Non-pigmented ciliary epithelial cell (primary cell): ENCODE data around the gene MRGPRG.

ENCODE experiments used
- DNase-seq: peaks from one replicate; pipeline ENCODE4 v3.0.0-alpha.2; 2010; ENCODE audit warnings: low read depth

MRGPRG gene

DNA sequence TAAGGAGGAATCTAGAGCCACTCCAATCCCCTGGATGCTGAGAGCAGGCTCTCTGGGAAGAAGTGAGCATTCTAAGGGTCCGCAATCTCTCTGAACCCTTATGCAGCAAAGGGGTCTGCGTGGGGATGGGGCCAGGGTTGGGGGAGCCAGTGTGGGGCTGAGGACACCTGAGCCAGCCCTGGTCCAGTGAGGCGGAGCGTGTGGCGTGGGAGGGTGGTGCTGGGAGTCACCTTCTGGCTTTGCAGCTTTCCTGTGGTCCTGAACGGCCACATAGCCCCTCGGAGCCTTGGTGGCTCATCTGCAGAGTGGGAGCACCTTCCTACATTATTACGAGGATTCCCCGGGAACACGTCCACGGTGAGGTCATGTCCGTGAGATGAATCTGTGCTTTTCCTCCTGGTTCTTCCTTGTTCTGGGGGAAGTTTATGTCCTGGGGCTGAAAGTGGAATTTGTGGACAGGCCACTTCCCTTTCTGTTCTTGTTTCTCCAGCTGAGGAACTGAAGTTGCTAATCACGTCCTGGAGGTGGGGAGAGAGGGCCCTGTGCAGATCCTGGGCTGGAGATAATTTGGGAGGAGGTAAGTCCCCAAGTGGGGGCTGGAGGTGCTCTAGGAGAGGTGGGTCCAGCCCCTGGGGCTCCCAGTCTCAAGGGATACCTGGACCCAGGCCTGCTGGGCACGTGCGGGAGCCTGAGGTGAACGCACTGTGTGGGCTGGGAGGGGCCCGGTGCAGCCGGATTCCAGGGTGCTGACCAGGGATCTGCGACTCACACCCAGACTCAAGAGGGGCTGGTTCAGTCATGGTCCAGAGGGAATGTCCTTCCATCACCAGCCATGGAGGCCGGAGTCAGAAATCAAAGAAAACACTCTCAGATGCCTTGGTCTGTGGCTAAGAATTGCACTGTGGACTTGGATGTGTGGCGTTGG is 7.5 kb upstream of the MRGPRG start:
- no peak for DNase-seq

DNA sequence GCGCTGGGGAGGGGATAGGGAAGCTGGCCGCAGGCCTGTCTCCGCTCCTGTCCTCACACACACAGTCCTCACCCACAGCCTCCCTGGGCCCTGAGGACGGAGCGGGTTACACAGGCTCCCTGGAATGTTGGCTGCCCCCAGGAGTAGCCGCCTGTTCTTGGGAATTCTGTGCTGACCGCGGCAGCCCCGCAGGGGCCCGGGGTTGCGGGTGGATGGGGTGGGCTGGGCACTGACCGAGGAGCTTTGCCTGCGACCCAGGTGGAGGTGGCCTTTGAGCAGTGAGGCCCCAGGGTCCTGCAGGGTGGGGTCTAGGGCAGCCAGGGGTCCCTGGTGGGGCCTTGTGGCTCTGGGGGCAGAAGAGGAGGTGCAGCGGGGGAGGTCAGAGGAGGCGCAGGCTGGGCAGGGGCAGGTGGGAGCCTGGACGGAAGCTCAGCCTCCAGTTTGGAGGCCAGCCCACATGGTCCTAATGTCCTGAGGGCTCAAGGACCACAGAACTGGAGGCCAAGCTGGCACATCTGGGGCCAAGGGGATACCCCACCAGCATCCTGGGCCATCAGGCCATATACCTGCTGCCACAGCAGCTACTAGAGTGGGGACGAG is 6.6 kb upstream of the MRGPRG start:
- no peak for DNase-seq

DNA sequence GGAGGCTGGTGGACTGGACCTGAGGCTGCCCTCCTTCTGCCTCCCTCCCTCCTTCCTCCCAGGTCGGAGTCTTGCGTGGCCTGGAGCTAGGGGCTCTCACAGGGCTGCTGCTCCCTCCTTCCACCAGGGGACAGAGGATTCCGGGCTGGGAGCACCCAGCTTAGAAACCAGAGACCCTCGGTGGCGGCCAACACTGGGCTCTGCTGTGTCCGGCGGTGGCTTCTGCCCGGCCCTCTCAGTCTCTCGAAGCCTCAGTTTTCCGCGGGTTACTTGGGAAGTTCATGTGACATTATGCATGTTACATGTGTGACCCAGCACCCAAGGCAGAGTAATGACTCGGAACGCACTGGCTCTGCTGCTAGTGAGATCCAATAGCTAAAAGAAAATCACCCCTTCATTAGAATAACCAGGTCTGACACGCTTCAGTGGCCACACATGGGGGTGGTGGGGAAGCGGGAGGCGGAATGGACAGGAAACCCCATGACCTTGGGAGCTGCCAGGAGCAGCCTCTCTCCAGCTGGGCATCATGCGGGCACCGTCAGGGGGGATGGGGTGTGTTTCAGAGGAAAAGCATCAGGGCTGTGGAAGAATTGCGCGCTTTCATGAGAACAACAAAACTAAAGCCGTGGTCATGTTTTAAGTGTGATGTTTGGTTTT is 5.9 kb upstream of the MRGPRG start:
- no peak for DNase-seq

DNA sequence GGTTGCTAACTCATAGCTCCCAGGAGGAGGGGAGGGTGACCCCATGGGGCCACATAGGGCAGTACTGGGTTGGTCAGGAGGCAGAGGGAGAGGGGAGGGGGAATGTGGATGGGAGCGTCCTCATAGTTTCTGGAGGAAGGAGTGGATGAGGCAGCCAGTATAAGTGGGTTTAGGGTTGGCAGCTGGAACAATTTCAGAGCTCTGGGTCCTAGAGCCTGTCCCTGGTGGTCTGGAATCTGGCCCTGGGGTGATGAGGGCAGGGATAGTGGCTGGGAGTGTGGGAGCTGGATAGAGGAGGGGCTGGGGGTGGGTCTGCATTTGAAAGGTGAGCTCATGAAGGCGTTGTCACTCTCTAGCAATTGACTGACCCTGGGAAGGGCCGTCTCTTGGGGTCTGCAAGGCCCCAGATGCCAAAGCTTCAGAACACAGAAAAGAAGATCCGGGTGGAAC is 5.3 kb upstream of the MRGPRG start:
- DNase-seq: no peak

DNA sequence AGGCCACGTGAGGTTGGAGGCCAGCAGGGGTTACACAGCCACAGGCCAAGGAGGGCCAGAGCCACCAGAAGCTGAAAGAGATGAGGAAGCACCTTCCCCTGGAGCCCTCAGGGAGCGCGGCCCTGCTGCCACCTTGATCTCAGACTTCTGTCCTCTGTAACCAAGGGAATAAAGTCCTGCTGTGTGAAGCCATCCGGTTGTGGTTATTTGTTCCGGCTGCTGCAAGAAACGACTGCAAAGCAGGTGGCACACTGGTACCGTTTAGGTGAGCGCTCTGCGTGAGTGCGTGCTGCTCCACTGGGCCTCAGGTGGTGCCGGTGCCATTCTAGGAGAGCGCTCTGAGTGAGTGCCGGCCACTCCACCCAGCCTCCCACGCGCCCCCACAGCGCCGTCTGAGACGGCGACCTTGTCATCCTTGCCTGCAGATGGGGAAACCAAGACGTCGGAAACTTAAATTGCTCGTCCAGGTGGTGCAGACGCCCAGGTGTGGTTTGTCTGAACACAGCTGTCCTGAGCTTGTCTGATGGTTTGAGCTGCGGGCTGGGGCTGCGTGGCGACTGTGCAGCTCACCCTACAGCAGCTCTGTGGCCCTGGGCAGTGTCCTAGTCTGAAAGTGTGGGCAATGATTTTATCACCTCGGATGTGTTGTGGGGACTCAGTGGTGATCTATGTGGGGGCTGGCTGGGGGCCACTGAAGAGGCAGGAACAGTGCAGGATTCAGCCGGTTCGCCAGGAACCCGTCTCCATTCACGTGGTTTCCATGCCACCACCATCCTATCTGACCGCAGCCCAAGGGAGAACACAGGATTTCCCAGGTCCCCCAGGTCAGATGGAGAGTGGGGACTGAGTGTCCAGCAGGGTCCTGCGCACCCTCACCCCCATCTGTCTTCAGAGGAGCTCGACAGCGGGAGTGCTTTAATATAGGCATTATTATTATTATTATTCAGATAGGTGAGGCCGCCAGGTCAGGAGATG is 4.6 kb upstream of the MRGPRG start:
- DNase-seq: no peak

DNA sequence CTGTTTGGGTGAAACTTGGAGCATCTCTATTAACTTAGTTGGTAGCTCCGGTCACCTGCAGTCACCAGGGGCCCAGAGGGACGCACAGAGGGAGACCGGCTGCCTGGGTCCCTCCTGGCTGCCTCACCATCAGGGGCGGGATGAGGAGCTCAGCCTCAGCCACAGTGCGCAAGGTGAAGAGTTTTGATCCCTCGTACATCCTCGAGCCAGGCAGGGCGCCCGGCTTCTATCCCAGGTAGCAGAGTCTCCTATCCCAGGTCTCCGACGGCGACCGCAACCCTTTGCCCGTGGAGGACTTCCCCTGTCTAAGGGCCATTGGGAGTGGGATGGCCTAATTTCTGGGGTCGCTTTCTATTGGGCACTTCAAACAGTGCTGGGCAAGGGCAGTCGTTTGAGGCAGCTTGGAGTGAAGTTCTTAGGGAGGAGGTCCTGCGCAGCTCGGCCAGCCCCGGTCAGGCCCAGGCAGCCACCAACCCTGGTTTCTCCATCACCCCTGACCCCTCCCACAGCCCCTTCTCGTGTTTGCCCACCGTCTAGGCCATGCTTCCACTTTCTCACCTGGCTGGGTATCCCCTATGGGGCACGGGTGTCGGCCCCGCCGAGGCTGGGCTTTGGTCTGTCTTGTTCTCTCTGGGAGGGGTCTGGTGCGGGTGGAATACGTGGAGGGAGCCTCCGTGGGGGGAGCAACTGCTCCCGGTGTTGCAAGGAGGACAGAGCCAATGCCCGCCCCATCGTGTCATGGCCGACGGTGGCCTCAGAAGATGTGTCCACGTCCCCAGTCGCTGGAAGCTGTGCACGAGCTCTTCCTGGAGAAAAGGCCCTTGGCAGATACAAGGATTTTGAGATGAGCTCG is 3.6 kb upstream of the MRGPRG start:
- DNase-seq: no peak

DNA sequence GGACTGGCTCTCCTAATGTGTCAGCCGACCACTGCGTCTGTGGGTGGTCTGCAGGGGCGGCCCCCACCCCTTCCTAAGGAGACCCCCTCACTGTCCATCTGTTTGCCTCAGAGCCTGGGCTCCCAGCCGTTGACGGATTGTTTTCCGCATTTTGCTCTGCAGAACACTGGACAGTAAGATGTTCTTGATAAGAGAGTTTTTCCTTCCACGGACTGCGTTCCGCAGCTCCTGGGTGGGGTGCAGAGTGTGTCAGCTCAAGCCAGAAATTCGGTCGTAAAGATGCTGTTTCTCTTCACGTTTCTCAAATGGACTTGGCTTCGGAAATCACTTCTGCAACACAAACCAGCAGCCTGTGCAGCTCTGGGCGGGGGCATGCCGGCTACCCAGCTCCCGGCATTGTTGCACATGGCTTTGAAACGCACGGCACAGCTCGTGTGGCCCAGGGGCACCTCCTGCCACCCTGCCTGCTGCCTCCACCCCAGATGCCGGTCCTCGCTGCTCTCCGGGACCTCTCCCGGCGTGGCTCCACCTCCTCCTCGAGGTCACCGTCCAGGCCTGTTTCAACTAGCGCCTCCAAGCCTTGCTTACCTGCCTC is 2.9 kb upstream of the MRGPRG start:
- DNase-seq: no peak

DNA sequence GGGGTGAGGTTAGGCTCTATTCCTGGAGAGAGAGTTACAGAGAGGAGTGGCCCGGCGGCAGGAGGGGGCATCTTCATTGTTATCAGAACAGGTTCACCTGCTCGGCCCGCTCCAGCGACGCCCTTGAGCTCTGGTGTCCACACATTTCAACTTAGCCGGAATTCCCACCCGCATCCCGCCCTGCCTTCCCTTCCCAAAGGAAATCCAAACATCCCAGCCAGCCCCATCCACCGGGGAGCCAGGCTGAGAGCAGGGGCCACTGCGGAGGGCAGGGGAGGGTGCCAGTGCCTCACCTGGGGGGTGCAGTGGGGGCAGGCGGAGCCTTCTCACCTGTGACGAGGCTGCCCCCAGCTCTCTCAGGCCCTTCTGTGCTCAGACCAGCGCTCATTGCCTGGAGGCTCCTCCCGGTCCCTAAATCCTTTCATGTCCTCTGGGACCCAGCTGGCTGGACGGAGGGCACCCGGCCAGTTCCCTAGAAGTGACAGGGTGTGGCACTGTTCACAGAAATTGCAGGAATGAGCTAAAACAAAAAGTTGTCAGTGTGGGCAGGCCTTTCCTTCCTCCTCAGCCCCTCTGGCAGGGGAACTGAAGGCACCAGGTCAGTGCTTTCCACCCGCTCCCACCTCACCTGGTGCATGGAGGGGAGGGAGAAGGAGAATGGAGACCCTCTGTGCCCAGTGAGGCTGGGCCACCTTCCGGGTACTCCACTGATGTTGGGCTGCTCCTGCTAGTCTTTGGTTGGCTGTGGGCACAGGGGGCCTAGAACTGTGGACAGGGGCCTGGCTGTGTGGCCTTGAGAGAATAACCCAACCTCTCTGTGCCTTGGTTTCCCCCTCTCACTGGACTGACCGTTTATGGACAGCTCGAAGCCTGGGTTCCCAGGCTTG is 2.2 kb upstream of the MRGPRG start:
- no peak for DNase-seq

DNA sequence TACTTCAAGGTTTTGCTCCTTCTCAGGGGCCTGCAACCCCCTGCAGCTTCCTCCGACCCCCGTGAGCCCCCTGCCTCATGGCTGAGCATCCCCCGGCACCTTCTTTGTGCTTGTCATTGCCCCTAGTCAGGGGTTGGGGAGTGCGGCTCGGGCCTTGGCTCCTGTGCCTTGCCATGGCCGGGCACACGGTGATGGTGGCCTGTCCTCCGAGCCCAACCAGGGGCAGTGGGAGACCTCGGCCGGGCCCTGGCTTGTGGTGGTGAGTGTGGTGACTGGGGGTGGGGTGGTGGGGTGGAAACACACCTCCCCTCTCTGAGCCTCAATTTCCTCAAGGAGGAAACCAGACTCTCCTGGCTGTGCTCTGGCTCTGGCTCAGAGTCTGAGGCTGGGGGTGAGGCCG is 1.5 kb upstream of the MRGPRG start:
- no peak for DNase-seq

DNA sequence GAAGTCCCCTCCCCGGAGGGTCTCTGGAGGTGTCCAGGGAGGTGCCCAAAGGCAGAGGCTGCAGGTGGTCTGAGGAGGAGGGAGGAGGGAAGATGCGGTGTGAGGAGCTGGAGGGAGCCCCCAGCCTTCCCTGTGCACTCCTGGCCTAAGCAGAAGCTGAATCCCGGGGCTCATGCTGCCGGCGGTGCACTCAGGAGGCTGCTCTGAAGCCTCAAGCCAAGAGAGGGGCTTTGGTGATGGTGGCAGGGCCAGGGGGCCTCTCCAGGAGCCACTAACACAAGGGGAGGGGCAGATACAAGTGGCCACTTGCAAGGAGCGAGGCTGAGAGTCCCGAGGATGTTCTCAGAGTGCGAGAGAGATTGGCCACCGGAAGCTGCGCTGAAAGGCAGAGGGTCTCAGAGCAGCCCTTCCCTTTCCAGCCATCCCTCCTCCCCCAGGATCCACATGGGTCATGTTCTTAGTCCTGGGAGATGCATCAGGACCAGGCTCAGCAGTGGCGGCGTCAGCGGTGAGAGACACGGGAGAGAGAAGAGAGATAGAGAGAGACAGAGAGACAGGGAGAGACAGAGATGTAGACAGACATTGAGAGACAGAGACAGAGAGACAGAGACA is 774 bp upstream of the MRGPRG start:
- no peak for DNase-seq

DNA sequence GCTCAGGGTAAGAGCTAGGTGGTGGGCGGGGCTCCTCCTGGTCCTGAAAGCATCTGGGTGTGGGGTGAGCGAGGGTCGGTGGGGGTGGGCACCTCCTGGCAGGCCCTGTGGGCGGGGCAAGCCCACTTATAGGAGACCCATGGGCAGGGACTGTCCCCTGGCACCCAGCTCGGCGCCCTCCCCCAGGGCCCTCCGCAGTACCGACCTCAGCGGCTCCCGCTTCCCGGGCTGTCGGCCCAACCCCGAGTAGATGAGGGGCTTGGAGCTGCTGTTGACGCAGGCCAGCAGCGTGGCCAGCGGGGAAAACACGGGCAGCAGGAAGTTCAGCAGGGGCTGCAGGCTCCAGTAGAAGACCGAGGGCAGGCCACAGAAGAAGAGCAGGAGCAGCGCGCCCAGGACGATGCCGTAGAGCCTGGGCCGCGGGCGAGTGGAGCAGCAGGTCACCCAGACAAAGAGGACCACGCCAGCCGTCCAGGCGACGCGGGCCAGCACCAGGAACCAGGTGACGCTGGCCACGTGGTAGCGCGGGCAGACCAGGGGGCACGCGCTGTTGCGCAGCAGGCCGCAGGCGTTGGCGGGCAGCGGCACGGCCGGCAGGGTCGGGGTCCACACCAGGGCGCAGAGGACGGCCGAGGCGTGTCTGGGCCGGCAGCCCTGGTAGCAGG is 663 bp downstream of the MRGPRG start:
- no peak for DNase-seq

DNA sequence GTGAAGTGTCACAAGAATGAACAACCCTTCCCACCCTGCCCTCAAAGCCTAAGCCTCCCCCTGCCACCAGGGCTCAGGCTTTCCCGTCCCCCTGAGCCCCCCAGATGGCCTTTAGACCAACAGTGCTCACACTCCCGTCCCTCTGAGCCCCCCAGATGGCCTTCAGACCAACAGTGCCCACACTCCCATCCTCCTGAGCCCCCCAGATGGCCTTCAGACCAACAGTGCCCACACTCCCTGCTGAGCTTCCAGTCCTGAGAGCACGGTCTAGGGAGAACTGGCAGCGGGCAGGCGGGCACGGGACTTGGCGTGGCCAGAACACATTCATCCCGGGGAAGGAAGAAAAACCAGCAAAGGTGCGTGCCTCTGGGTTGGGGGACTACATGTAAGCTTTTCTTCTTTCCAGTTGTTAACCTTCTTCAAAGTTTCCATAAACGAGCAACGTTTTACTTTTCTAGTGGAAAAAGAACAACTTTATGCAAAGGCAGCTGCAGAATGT is 2.5 kb downstream of the MRGPRG start:
- no peak for DNase-seq

DNA sequence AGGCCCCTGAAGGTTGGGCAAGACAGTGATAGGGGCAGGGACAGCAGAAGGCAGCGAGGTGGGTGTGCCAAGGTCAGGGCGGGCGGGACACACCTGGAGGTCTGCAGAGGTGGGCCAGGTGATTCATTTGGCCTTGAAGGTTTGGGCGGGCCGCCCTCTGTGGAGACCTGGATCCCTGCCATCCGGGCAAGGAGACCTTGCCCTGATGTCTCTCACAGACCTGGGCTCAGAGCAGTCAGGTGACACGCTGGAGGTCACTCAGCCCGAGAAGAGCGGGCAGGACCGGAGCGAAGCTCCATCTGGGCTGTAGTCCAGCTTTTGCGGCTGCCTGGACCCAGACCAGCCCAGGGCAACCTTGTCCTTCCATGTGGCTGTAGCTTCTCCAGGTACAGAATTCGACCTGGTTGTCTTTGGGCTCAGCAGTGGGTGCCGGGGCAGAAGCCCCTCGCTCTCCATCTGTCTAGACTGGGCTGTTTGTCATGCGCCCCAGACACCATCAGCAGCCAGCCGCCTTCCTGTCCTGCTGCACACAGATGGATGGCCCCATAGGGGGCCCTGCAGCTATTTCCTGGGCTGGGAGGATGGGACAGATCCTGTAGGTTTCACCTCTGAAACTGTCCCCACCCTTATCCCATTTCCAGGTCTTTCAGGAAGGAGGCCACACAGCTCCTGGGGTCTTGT is 3.1 kb downstream of the MRGPRG start:
- no peak for DNase-seq

DNA sequence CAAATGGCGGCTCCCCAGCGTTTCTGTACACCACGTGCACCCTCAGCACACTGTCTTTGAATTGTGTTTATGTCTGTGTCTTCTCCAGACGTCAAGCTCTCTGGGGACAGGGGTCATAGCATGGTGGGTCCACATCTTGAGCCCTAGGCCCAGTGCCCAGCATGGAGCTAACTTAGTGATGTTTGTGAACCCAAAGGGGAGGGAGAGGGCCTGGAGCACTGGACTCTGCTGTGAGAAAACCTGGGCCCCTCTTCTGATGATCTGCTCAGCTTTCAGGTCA is 4.3 kb downstream of the MRGPRG start:
- no peak for DNase-seq

DNA sequence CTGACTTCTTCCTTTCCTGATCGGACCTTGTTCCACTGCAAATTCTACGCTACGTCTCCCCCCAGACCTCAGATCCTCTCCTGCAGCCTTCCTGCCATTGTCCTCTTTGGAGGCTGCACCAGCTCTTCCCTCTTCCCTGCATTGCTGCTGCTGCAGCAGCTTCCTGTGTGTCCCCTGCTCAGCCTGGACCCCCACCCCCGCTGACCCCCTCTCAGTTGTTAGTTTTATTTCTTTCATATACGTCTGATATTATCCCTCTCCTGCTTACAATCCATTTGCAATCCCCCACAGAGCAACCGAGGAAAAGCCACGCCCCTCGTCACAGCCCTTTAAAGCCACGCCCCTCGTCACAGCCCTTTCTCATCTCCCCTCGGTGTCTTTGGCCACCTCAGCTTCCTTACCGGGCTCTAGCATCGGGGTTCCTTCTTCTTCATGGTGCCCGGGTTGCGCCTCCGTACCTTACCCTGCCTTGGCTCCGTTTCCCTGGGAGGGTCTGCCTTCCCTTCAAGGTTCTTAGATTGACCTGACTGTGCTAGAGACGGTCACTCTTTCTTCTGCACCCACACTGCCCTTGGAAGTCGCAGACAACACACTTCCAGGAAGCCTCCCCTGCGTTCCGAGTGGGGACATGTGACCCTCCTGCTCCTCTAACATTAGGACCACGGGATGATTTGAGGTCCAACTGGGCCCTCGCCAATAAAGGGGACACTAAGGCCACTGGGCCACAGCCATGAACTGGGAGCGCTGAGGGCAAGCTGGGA is 4.8 kb downstream of the MRGPRG start:
- no peak for DNase-seq

DNA sequence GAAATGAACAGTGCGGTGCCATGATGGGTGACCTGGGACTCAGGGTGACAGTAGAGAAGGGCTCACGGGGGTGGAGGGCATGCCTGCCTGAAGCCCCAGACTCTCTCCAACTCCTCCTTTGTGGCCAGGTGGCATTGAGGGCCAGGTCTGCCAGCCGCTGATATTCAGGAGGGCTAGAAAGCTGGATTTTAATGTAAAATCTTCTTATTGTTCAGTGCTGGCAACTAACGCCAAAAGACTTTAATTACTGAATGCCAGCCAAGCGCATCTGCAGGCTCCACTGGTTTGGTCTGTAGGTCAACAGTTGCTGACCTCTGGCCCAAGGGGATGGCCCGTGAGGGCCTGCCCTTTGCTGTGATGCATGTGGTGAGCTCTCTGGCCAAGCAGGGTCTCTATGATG is 10.3 kb downstream of the MRGPRG start:
- no peak for DNase-seq

DNA sequence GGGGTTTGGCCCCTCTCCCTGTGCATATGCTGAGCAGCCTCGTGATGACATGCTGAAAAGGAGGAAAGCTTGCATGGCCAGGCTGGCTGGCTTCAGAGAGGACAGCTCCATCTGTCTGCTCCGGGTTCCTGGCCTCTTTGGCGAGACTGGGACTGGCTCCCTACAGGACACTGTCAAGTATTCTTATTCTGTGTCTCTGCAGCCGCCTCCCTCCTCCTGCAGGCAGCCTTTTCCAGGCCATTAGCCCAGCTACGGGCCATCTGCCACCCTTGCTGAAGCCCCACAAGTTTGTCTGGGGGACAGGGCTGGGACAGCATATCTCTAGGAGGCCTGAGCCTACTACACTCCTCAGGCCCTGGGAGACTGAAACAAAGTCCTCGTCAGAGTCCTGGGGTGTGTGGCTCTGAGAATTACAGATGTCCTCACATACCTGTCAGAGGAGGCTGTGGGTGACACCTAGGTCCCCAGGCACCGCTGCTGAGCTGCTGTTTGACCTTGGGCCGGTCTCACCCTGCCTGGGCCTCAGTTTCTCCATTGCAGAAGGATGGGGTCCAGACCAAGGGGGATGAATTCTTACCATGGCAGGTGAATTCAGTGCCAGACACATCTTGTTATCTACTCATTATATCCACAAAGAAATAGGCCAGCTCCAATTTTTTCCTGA is 11.0 kb downstream of the MRGPRG start:
- no peak for DNase-seq
